ENCODE data around the gene SYT2.
"Not testable (repeated sequence)": the region's sequence is repeated elsewhere in the genome, so short reads cannot be mapped to it uniquely, and the experiment has no call there.

Gene SYT2

GRCh38 chr1:202636171-202636570 lies 74.1 kb downstream of the SYT2 start:
- not testable (repeated sequence) for H3K4me3 ChIP-seq (ENCODE audit: low read length); H3K9ac ChIP-seq (ENCODE audit: low read length); H3K36me3 ChIP-seq (ENCODE audit: control insufficient read depth, insufficient read depth, low read length); H3K9me3 ChIP-seq (ENCODE audit: control insufficient read depth, low read length)
- peaks cover 14% of the 10 kb centered on the region for H3K27me3 ChIP-seq (ENCODE audit: control insufficient read depth, insufficient read depth, low read length)
- H3K4me1 ChIP-seq (ENCODE audit: control insufficient read depth, insufficient read depth, low read length), result peaks cover 23% of the 10 kb centered on the region

- Histone ChIP-seq H3K4me3 (ENCODE audit: low read length) (no peak overlapping the region), H3K4me1 (ENCODE audit: control insufficient read depth, insufficient read depth, low read length) (no peaks in the 10 kb centered on the region), H3K27me3 (ENCODE audit: control insufficient read depth, insufficient read depth, low read length) (peaks cover 17% of the 10 kb centered on the region), H3K9me3 (ENCODE audit: control insufficient read depth, low read length) (no peaks in the 10 kb centered on the region), H3K9ac (ENCODE audit: low read length) (no peak overlapping the region), H3K36me3 (ENCODE audit: control insufficient read depth, insufficient read depth, low read length) (no peaks in the 10 kb centered on the region)
These were observed 78.0 kb downstream of the SYT2 start for GRCh38 chr1:202632241-202632640.

- Histone ChIP-seq H3K9me3 (ENCODE audit: control insufficient read depth, low read length) (no peaks in the 10 kb centered on the region), H3K36me3 (ENCODE audit: control insufficient read depth, insufficient read depth, low read length) (no peaks in the 10 kb centered on the region), H3K9ac (ENCODE audit: low read length) (no peak overlapping the region), H3K4me1 (ENCODE audit: control insufficient read depth, insufficient read depth, low read length) (no peaks in the 10 kb centered on the region), H3K27me3 (ENCODE audit: control insufficient read depth, insufficient read depth, low read length) (peaks cover 21% of the 10 kb centered on the region), H3K4me3 (ENCODE audit: low read length) (no peak overlapping the region)
These were observed 79.0 kb downstream of the SYT2 start for GRCh38 chr1:202631076-202631923.

- Histone ChIP-seq H3K27me3 (ENCODE audit: control insufficient read depth, insufficient read depth, low read length) (peaks cover 18% of the 10 kb centered on the region), H3K4me1 (ENCODE audit: control insufficient read depth, insufficient read depth, low read length) (peaks cover 4% of the 10 kb centered on the region), H3K36me3 (ENCODE audit: control insufficient read depth, insufficient read depth, low read length) (no peaks in the 10 kb centered on the region)
These were observed 79.7 kb downstream of the SYT2 start for GRCh38 chr1:202630541-202630940.

DNA sequence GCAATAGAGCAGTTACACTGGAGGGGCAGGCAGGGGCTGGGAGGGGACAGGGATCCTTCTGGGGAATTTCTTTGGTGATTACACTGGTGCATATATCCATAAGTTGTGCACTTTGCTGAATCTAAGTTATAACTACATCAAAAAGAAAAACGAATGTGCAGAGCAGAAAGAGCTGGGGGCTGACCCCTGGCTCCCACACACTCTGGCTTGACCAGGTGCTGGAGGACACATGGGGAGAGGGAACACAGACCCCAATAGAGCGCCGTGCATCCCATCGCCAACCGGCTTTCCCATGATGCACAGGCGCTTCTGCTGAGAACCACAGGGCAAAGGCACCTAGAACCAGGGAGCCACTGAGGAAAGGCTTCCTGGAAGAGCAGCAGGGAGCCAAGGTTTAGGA lies 80.2 kb downstream of the SYT2 start:
- peaks cover 18% of the 10 kb centered on the region for H3K27me3 ChIP-seq (ENCODE audit: control insufficient read depth, insufficient read depth, low read length)
- H3K9me3 ChIP-seq (ENCODE audit: control insufficient read depth, low read length); H3K4me3 ChIP-seq (ENCODE audit: low read length); H3K4me1 ChIP-seq (ENCODE audit: control insufficient read depth, insufficient read depth, low read length); H3K9ac ChIP-seq (ENCODE audit: low read length); H3K36me3 ChIP-seq (ENCODE audit: control insufficient read depth, insufficient read depth, low read length): not testable (repeated sequence)

More at GRCh38 chr1:202630541-202630940, 79.7 kb downstream of the SYT2 start:
- no peak overlapping the region for H3K4me3 ChIP-seq (ENCODE audit: low read length)
- H3K9me3 ChIP-seq (ENCODE audit: control insufficient read depth, low read length), result no peaks in the 10 kb centered on the region
- no peak overlapping the region for H3K9ac ChIP-seq (ENCODE audit: low read length)

DNA sequence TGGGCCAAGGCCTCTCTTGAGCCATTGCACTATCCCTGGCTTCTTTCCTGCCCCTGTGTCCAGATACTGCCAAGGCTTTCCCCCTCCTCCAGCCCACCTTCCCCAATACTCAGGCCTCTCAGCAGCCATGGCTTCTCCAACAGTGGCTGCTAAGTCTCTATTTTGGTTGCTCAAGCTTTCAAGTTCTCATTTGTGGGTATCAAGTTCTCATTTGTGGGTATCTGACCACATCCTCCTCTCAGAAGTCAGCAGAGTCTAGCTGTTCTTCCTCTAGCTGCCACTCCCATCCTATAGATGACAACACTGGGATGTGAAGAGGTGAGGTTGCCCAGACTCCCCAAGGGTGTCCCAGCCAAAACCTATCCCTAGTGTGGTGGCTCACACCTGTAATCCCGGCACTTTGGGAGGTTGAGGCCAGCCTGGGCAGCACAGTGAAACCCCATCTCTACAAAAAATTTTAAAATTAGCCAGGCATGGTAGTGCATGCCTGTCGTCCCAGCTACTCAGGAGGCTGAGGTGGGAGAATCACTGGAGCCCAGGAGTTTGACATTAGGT lies 80.9 kb downstream of the SYT2 start:
- H3K4me1 ChIP-seq (ENCODE audit: control insufficient read depth, insufficient read depth, low read length), result not testable (repeated sequence)

DNA sequence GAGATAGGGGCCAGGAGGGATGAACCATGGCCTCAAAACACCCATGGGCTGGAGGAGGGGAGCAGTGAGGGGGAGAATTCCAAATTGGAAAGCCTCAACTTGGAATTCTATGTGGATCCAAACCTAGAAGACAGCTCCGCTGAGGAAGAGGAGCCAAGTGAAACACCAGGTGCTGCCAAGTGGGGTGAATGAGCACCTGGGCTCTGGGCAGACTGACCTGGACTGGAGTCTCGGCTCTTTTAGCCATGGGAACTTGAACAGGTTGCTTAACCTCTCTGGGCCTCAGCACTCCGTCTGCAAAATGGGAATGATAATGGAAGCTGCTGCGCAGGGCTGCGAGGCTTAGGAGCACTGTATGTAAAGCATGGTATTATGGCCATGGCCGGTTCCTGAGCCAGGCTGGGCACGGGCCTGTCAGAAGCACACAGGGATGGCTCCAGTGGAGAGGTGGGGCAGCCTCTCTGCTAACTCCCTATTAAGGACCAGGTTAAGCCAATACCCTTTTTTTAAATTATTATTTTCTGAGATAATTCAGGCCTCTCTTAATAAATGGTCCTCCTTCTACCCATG lies 81.5 kb downstream of the SYT2 start:
- Histone ChIP-seq H3K27me3 (ENCODE audit: control insufficient read depth, insufficient read depth, low read length) (peaks cover 18% of the 10 kb centered on the region), H3K9me3 (ENCODE audit: control insufficient read depth, low read length) (no peaks in the 10 kb centered on the region), H3K4me1 (ENCODE audit: control insufficient read depth, insufficient read depth, low read length) (peaks cover 4% of the 10 kb centered on the region), H3K36me3 (ENCODE audit: control insufficient read depth, insufficient read depth, low read length) (no peaks in the 10 kb centered on the region), H3K4me3 (ENCODE audit: low read length) (no peak overlapping the region), H3K9ac (ENCODE audit: low read length) (no peak overlapping the region)

More for the DNA sequence above, 80.9 kb downstream of the SYT2 start:
- H3K27me3 ChIP-seq (ENCODE audit: control insufficient read depth, insufficient read depth, low read length), result peaks cover 18% of the 10 kb centered on the region
- not testable (repeated sequence) for H3K4me3 ChIP-seq (ENCODE audit: low read length); H3K9ac ChIP-seq (ENCODE audit: low read length); H3K9me3 ChIP-seq (ENCODE audit: control insufficient read depth, low read length); H3K36me3 ChIP-seq (ENCODE audit: control insufficient read depth, insufficient read depth, low read length)

- peaks cover 18% of the 10 kb centered on the region for H3K27me3 ChIP-seq (ENCODE audit: control insufficient read depth, insufficient read depth, low read length)
These were observed 82.3 kb downstream of the SYT2 start for GRCh38 chr1:202627841-202628565.

DNA sequence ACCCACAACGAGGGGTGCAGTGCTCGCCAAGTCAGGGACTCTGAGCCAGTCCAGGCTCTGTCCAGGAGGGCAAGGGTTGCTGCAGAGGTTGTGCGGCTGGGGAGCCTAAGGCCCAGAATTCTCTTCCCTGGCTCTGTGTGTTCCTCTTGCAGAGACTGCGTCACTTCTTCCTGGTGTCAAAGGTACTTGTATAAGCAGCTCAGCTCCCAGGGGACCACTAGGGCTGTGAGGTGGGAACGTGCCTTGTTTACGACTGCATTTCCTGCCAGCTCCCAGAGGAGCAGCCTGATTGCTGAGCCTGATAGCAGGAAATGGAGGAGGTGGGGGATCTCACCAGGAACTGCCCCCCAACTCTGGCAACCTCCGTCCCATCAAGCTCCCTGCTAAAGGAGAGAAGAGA lies 83.2 kb downstream of the SYT2 start:
- peaks cover 18% of the 10 kb centered on the region for H3K27me3 ChIP-seq (ENCODE audit: control insufficient read depth, insufficient read depth, low read length)
- H3K36me3 ChIP-seq (ENCODE audit: control insufficient read depth, insufficient read depth, low read length); H3K4me3 ChIP-seq (ENCODE audit: low read length); H3K9ac ChIP-seq (ENCODE audit: low read length); H3K9me3 ChIP-seq (ENCODE audit: control insufficient read depth, low read length); H3K4me1 ChIP-seq (ENCODE audit: control insufficient read depth, insufficient read depth, low read length): not testable (repeated sequence)

More at GRCh38 chr1:202627841-202628565, 82.3 kb downstream of the SYT2 start:
- no peak overlapping the region for H3K4me3 ChIP-seq (ENCODE audit: low read length)
- H3K9me3 ChIP-seq (ENCODE audit: control insufficient read depth, low read length), result no peaks in the 10 kb centered on the region
- H3K9ac ChIP-seq (ENCODE audit: low read length), result no peak overlapping the region
- no peaks in the 10 kb centered on the region for H3K36me3 ChIP-seq (ENCODE audit: control insufficient read depth, insufficient read depth, low read length)
- peaks cover 4% of the 10 kb centered on the region for H3K4me1 ChIP-seq (ENCODE audit: control insufficient read depth, insufficient read depth, low read length)

- H3K36me3 ChIP-seq (ENCODE audit: control insufficient read depth, insufficient read depth, low read length), result no peaks in the 10 kb centered on the region
- no peak overlapping the region for H3K9ac ChIP-seq (ENCODE audit: low read length)
- peaks cover 4% of the 10 kb centered on the region for H3K4me1 ChIP-seq (ENCODE audit: control insufficient read depth, insufficient read depth, low read length)
- H3K9me3 ChIP-seq (ENCODE audit: control insufficient read depth, low read length), result no peaks in the 10 kb centered on the region
- no peak overlapping the region for H3K4me3 ChIP-seq (ENCODE audit: low read length)
- H3K27me3 ChIP-seq (ENCODE audit: control insufficient read depth, insufficient read depth, low read length), result peaks cover 11% of the 10 kb centered on the region
These were observed 84.6 kb downstream of the SYT2 start for GRCh38 chr1:202625416-202626360.

DNA sequence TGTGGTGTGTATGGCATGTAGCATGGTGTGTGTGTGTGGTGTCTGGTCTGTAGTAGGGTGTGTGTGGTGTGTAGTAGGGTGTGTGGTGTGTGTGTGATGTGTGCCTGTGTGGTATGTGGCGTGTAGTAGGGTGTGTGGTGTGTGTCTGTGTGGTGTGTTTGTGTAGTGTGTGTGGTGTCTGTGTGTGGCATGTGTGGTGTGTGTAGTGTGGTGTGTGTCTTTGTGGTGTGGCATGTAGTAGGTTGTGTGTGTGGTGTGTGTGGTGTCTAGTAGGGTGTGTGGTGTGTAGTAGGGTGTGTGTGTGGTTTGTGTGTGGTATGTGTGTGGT lies 85.5 kb downstream of the SYT2 start:
- Histone ChIP-seq H3K9ac (ENCODE audit: low read length) (no peak overlapping the region), H3K27me3 (ENCODE audit: control insufficient read depth, insufficient read depth, low read length) (peaks cover 6% of the 10 kb centered on the region), H3K4me3 (ENCODE audit: low read length) (no peak overlapping the region), H3K9me3 (ENCODE audit: control insufficient read depth, low read length) (no peaks in the 10 kb centered on the region), H3K36me3 (ENCODE audit: control insufficient read depth, insufficient read depth, low read length) (no peaks in the 10 kb centered on the region), H3K4me1 (ENCODE audit: control insufficient read depth, insufficient read depth, low read length) (peaks cover 6% of the 10 kb centered on the region)
